ENCODE data around the gene ASTN2.

The ASTN2 gene

GRCh38 chr9:116452634-116453033, 962.2 kb downstream of the ASTN2 start:
- no peak for DNase-seq (ENCODE audit: low read depth)

GRCh38 chr9:116452227-116452626, 962.6 kb downstream of the ASTN2 start:
- DNase-seq (ENCODE audit: low read depth) = no peak

GRCh38 chr9:116451500-116452115, 963.2 kb downstream of the ASTN2 start:
- DNase-seq (ENCODE audit: low read depth) = no peak

GRCh38 chr9:116450378-116451139, 964.3 kb downstream of the ASTN2 start:
- DNase-seq (ENCODE audit: low read depth) = peak; percentile 15

GRCh38 chr9:116449949-116450348, 964.9 kb downstream of the ASTN2 start:
- DNase-seq (ENCODE audit: low read depth) = no peak

GRCh38 chr9:116448431-116448830, 966.4 kb downstream of the ASTN2 start:
- DNase-seq (ENCODE audit: low read depth) = no peak

GRCh38 chr9:116447934-116448333, 966.9 kb downstream of the ASTN2 start:
- no peak for DNase-seq (ENCODE audit: low read depth)

GRCh38 chr9:116442528-116442927, 972.3 kb downstream of the ASTN2 start:
- no peak for DNase-seq (ENCODE audit: low read depth)

GRCh38 chr9:116437411-116438370, 977.2 kb downstream of the ASTN2 start:
- no peak for DNase-seq (ENCODE audit: low read depth)

- DNase-seq (ENCODE audit: low read depth) = no peak
Observed at GRCh38 chr9:116436121-116436520, 978.7 kb downstream of the ASTN2 start.

- no peak for DNase-seq (ENCODE audit: low read depth)
Observed at GRCh38 chr9:116435706-116436105, 979.2 kb downstream of the ASTN2 start.

GRCh38 chr9:116434314-116434713, 980.5 kb downstream of the ASTN2 start:
- no peak for DNase-seq (ENCODE audit: low read depth)

- no peak for DNase-seq (ENCODE audit: low read depth)
Observed at GRCh38 chr9:116432051-116432450, 982.8 kb downstream of the ASTN2 start.

- no peak for DNase-seq (ENCODE audit: low read depth)
Observed at GRCh38 chr9:116430849-116431248, 984.0 kb downstream of the ASTN2 start.

GRCh38 chr9:116425244-116425643, 989.6 kb downstream of the ASTN2 start:
- DNase-seq (ENCODE audit: low read depth) = no peak

GRCh38 chr9:116423149-116423548, 991.7 kb downstream of the ASTN2 start:
- DNase-seq (ENCODE audit: low read depth) = no peak

GRCh38 chr9:116422119-116422979, 992.5 kb downstream of the ASTN2 start:
- no peak for DNase-seq (ENCODE audit: low read depth)

GRCh38 chr9:116420993-116421538, 993.8 kb downstream of the ASTN2 start:
- DNase-seq (ENCODE audit: low read depth) = no peak

GRCh38 chr9:116419181-116419580, 995.7 kb downstream of the ASTN2 start:
- no peak for DNase-seq (ENCODE audit: low read depth)

- DNase-seq (ENCODE audit: low read depth) = no peak
Observed at GRCh38 chr9:116417464-116417863, 997.4 kb downstream of the ASTN2 start.

- no peak for DNase-seq (ENCODE audit: low read depth)
Observed at GRCh38 chr9:116416421-116416820, 998.4 kb downstream of the ASTN2 start.

Measured in HS-27A (cell line).